IMR-90 (cell line): ENCODE results near the gene NPFFR1. TPM values are rescaled to one million over a fixed set of nuclear protein-coding genes. Genes with fewer than 3 reads are reported as not detected.

ENCODE experiments used
- ATAC-seq: fragments of 200-7000 bp; cut with Tn5 transposase; 2 replicates; pipeline ENCODE4 v1.9.1; 2020; ENCODE audit warnings: low read depth, mild to moderate bottlenecking, moderate library complexity
- BruUV-seq: library from RNA; stranded (reverse); fragments of 400-500 nt; replicated peaks from 2 replicates; lab custom pipeline; 2021; lab: Mats Ljungman, UMichigan
- CTCF ChIA-PET: fragments of 300-600 bp; formaldehyde crosslinking; extraction: SDS; loops from one replicate; lab custom pipeline; 2021; ENCODE audit warnings: antibody characterized with exemption; lab: Yijun Ruan, JAX
- POLR2A ChIA-PET: fragments of 300-600 bp; sonication (Branson Sonifier 250); formaldehyde crosslinking; loops from one replicate; lab custom pipeline; 2022; ENCODE audit warnings: antibody characterized with exemption; ENCODE audit not compliant: unreplicated experiment; lab: Charles Lee
- DNase-seq: peaks from one replicate; pipeline ENCODE4 v3.0.0; 2013
- H2AFZ ChIP-seq: replicated peaks from 2 replicates; pipeline ENCODE3; 2013; ENCODE audit warnings: low read length, mild to moderate bottlenecking; ENCODE audit not compliant: poor library complexity
- H2AK5ac ChIP-seq: 2 replicates; pipeline ENCODE4 v1.6.1; 2013; ENCODE audit warnings: low read depth, low read length, inconsistent platforms
- H2AK9ac ChIP-seq: replicated peaks from 2 replicates; pipeline ENCODE3; 2013; ENCODE audit warnings: mild to moderate bottlenecking, low read depth, low read length, moderate library complexity; ENCODE audit not compliant: poor library complexity
- H2BK120ac ChIP-seq: 2 replicates; pipeline ENCODE4 v1.6.1; 2013; ENCODE audit warnings: low read depth, low read length, inconsistent platforms
- H2BK15ac ChIP-seq: 3 replicates; pipeline ENCODE4 v1.6.1; 2013; ENCODE audit warnings: low read depth, low read length, inconsistent platforms
- H2BK20ac ChIP-seq: 2 replicates; pipeline ENCODE4 v1.6.1; 2013; ENCODE audit warnings: low read depth, mild to moderate bottlenecking, inconsistent platforms, low read length, moderate library complexity
- H2BK5ac ChIP-seq: 2 replicates; pipeline ENCODE4 v1.6.1; 2013; ENCODE audit warnings: mild to moderate bottlenecking, low read depth, low read length, inconsistent platforms; ENCODE audit not compliant: poor library complexity, severe bottlenecking
- H3K14ac ChIP-seq: replicated peaks from 2 replicates; pipeline ENCODE4 v1.6.1; 2013; ENCODE audit warnings: low read depth, low read length, inconsistent platforms
- H3K18ac ChIP-seq: 2 replicates; pipeline ENCODE4 v1.6.1; 2013; ENCODE audit warnings: low read depth, low read length, control low read depth
- H3K23ac ChIP-seq: 2 replicates; pipeline ENCODE4 v1.6.1; 2013; ENCODE audit warnings: low read depth, low read length, inconsistent platforms
- H3K27ac ChIP-seq: 2 replicates; pipeline ENCODE4 v1.5.1; 2013; ENCODE audit warnings: mild to moderate bottlenecking, control low read depth, low read length; ENCODE audit not compliant: insufficient read depth
- H3K27me3 ChIP-seq: 2 replicates; pipeline ENCODE4 v1.6.1; 2013; ENCODE audit warnings: low read length; ENCODE audit not compliant: control insufficient read depth, insufficient read depth
- H3K36me3 ChIP-seq: 2 replicates; pipeline ENCODE4 v1.6.1; 2013; ENCODE audit warnings: low read length, mixed read lengths; ENCODE audit not compliant: control insufficient read depth, insufficient read depth
- H3K4ac ChIP-seq: 2 replicates; pipeline ENCODE4 v1.6.1; 2013; ENCODE audit warnings: low read depth, low read length, inconsistent platforms
- H3K4me1 ChIP-seq: 2 replicates; pipeline ENCODE4 v1.6.1; 2013; ENCODE audit warnings: low read length, mixed read lengths; ENCODE audit not compliant: control insufficient read depth, insufficient read depth
- H3K4me2 ChIP-seq: 2 replicates; pipeline ENCODE4 v1.6.1; 2013; ENCODE audit warnings: low read depth, mild to moderate bottlenecking, control low read depth, low read length, moderate library complexity
- H3K4me3 ChIP-seq: 2 replicates; pipeline ENCODE4 v1.5.1; 2013; ENCODE audit warnings: low read depth, mild to moderate bottlenecking, control low read depth, low read length, moderate library complexity; ENCODE audit not compliant: insufficient read depth
- H3K56ac ChIP-seq: 2 replicates; pipeline ENCODE4 v1.6.1; 2013; ENCODE audit warnings: low read length, inconsistent platforms; ENCODE audit not compliant: insufficient read depth; ENCODE audit errors: extremely low read depth
- H3K79me1 ChIP-seq, 2 experiments: 2 replicates each; pipeline ENCODE4 v1.6.1; 2013; ENCODE audit warnings: low read length in 2 of 2, inconsistent platforms in 1 of 2, low read depth in 1 of 2
- H3K9ac ChIP-seq: 2 replicates; pipeline ENCODE4 v1.6.1; 2013; ENCODE audit warnings: low read depth, low read length, control low read depth
- H3K9me1 ChIP-seq: 2 replicates; pipeline ENCODE4 v1.6.1; 2013; ENCODE audit warnings: low read length, inconsistent platforms; ENCODE audit not compliant: insufficient read depth
- H3K9me3 ChIP-seq: 2 replicates; pipeline ENCODE4 v1.6.1; 2013; ENCODE audit warnings: low read length; ENCODE audit not compliant: control insufficient read depth, insufficient read depth
- H4K20me1 ChIP-seq: 2 replicates; pipeline ENCODE4 v1.6.1; 2013; ENCODE audit warnings: low read length, inconsistent platforms; ENCODE audit not compliant: insufficient read depth
- H4K5ac ChIP-seq: 2 replicates; pipeline ENCODE4 v1.6.1; 2013; ENCODE audit warnings: mild to moderate bottlenecking, low read depth, low read length, control low read depth
- H4K8ac ChIP-seq, 2 experiments: 2 replicates each; pipeline ENCODE4 v1.6.1; 2013; ENCODE audit warnings: low read depth in 2 of 2, low read length in 2 of 2, control low read depth in 1 of 2, inconsistent platforms in 1 of 2
- H4K91ac ChIP-seq: 2 replicates; pipeline ENCODE4 v1.6.1; 2013; ENCODE audit warnings: low read depth, low read length, inconsistent platforms; ENCODE audit not compliant: insufficient read depth
- BHLHE40 ChIP-seq: fragments of 150-350 bp; IDR thresholded peaks from 2 replicates; pipeline ENCODE4 v1.6.1; 2016; ENCODE audit warnings: mild to moderate bottlenecking, low read depth, low read length
- ELK1 ChIP-seq: fragments of 150-350 bp; IDR thresholded peaks from 2 replicates; pipeline ENCODE4 v1.6.1; 2016; ENCODE audit warnings: low read depth, mild to moderate bottlenecking, low read length, moderate library complexity, borderline replicate concordance
- MAFK ChIP-seq: IDR thresholded peaks from 2 replicates; pipeline ENCODE4 v1.6.1; 2012; ENCODE audit warnings: low read depth, low read length, improper control_type of control experiment
- POLR2A ChIP-seq: IDR thresholded peaks from 2 replicates; pipeline ENCODE4 v1.6.1; 2012; ENCODE audit warnings: mild to moderate bottlenecking, low read depth, low read length
- RAD21 ChIP-seq: IDR thresholded peaks from 2 replicates; pipeline ENCODE4 v1.6.1; 2012; ENCODE audit warnings: low read length, improper control_type of control experiment
- SMC3 ChIP-seq: fragments of 150-350 bp; IDR thresholded peaks from 2 replicates; pipeline ENCODE4 v1.6.1; 2016; ENCODE audit warnings: low read depth, mild to moderate bottlenecking, antibody characterized with exemption, low read length, moderate library complexity
- WGBS, 2 experiments: methylation state at CpG; one replicate each; pipeline versions ENCODE4 v1.1.5 to v1.1.7; 2013; ENCODE audit warnings: missing lambda C conversion rate in 2 of 2; ENCODE audit not compliant: insufficient read length in 1 of 2; ENCODE audit errors: extremely low coverage in 2 of 2; 5-methylcytosine and 5-hydroxymethylcytosine counted together
- dilution Hi-C: fragments of 300-500 bp; cut with HindIII; formaldehyde crosslinking; loops from one replicate; pipeline ENCODE4 v1.14.3; 2018; ENCODE audit warnings: low sequenced_read_pairs; ENCODE audit not compliant: unreplicated experiment
- in situ Hi-C: fragments of 300-500 bp; cut with MboI; formaldehyde crosslinking; loops from 3 replicates; pipeline ENCODE4 v1.14.3; 2019; ENCODE audit warnings: low sequenced_read_pairs, inconsistent platforms, mixed read lengths
- intact Hi-C: fragments of 100-400 bp; cut with micrococcal nuclease; formaldehyde crosslinking; loops from 2 replicates; pipeline ENCODE4 v1.10.0; 2022
- polyA plus RNA-seq, 3 experiments: library from polyadenylated mRNA; depleted of rRNA; stranded (reverse); fragments of >200 nt; gene quantifications; 2 replicates each; pipeline ENCODE4 v1.2.3, GENCODE V29; 2012; ENCODE audit warnings: low replicate concordance in 1 of 3
- total RNA-seq: library from RNA; depleted of rRNA; stranded (reverse); fragments of >200 nt; gene quantifications from 2 replicates; pipeline ENCODE4 v1.2.3, GENCODE V29; 2012

The NPFFR1 gene
- total and polyA plus RNA-seq, 2 of the 4 experiments (the other 2 are of a cell fraction), result not detected

GRCh38 chr10:70254778-70255328 lies 29.0 kb downstream of the NPFFR1 start:
- Histone ChIP-seq H4K5ac (no peak overlapping the region), H3K9ac (no peak overlapping the region), H3K56ac (no peak overlapping the region), H3K23ac (no peak overlapping the region), H3K4ac (no peak overlapping the region), H4K8ac (no peak overlapping the region), H3K27me3 (peaks cover 24% of the 10 kb centered on the region), H2BK5ac (no peak overlapping the region), H3K14ac (no peak overlapping the region), H3K4me1 (peaks cover 1% of the 10 kb centered on the region; the same call in 1 of the 2 replicates), H3K79me1 (no peaks in the 10 kb centered on the region), H4K20me1 (no peaks in the 10 kb centered on the region), H3K4me3 (no peak overlapping the region), H2BK15ac (no peak overlapping the region), H3K9me3 (peaks cover 7% of the 10 kb centered on the region), H2BK20ac (no peak overlapping the region), H3K36me3 (no peaks in the 10 kb centered on the region), H3K9me1 (no peaks in the 10 kb centered on the region), H3K18ac (no peak overlapping the region), H2AK5ac (no peak overlapping the region), H3K27ac (no peak overlapping the region), H2AK9ac (peak overlapping the region; percentile 55), H3K4me2 (no peak overlapping the region), H2BK120ac (no peak overlapping the region), H4K91ac (no peak overlapping the region), H2AFZ (peak overlapping the region; percentile 39)
- dilution Hi-C loops, result no loop called here
- in situ Hi-C loops, result no loop called here
- DNase-seq (no peak), ATAC-seq (no peak)
- intact Hi-C loops, result no loop called here
- POLR2A ChIA-PET, result no interaction called here
- TF ChIP-seq SMC3 (no peak), ELK1 (no peak), POLR2A (no peak), RAD21 (no peak), BHLHE40 (no peak), MAFK (no peak)
- BruUV-seq, result no TSS peak
- WGBS, 2 experiments, result 62% methylated on average over 9 of the region's 40 CpGs; no CpG with 5 or more reads in 1 of the 2 experiments
- CTCF ChIA-PET, result no interaction called here
